GM08714 (cell line): ENCODE measurements around the gene TIMM44.

Experiments
- H3K4me3 ChIP-seq: fragments of 200-500 bp; sonication (Bioruptor generic); 2 replicates; pipeline ENCODE4 v1.5.1; 2014; ENCODE audit warnings: mild to moderate bottlenecking, low read length, inconsistent platforms
- ZNF274 ChIP-seq: IDR thresholded peaks from 2 replicates; pipeline ENCODE4 v1.6.1; 2012; ENCODE audit warnings: mild to moderate bottlenecking, low read depth, low read length

Gene TIMM44, protein sequence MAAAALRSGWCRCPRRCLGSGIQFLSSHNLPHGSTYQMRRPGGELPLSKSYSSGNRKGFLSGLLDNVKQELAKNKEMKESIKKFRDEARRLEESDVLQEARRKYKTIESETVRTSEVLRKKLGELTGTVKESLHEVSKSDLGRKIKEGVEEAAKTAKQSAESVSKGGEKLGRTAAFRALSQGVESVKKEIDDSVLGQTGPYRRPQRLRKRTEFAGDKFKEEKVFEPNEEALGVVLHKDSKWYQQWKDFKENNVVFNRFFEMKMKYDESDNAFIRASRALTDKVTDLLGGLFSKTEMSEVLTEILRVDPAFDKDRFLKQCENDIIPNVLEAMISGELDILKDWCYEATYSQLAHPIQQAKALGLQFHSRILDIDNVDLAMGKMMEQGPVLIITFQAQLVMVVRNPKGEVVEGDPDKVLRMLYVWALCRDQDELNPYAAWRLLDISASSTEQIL

GRCh38 chr19:7943444-7944176 is at the start of gene TIMM44:
TIMM44 (minus strand) TSS chr19:7943666; CDS start chr19:7943651, 15 bp downstream.
- TF ChIP-seq ZNF274: no peak
- peak within 1 kb of the TSS; percentile 95 for H3K4me3 ChIP-seq

GRCh38 chr19:7992575-7992974 is 49.1 kb upstream of the TIMM44 start:
- no peak for TF ChIP-seq ZNF274
- H3K4me3 ChIP-seq: no peak overlapping the region

- no peak for TF ChIP-seq ZNF274
These were observed 45.7 kb upstream of the TIMM44 start for GRCh38 chr19:7989071-7989575.

DNA sequence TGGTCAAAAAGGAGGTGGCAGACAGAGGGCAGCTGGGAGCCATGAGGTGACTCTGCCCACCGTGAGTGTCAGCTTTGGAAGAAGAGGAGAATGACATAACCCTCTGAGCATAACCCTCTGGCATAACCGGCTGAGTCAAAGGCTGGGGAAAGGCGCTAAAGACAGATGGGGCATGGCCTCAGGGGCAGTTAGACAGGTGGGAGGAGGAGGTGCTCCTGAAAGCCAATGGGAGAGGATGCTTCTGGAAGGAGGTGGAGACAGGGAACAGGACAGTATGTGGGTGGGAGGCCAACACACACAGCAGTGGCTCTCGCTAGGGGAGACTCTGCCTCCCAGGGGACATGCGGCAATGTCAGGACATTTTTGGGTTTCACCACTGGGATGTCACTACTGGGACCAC is 44.8 kb upstream of the TIMM44 start:
- no peak for TF ChIP-seq ZNF274
- no peak overlapping the region for H3K4me3 ChIP-seq

More at GRCh38 chr19:7989071-7989575, 45.7 kb upstream of the TIMM44 start:
- no peak overlapping the region for H3K4me3 ChIP-seq

DNA sequence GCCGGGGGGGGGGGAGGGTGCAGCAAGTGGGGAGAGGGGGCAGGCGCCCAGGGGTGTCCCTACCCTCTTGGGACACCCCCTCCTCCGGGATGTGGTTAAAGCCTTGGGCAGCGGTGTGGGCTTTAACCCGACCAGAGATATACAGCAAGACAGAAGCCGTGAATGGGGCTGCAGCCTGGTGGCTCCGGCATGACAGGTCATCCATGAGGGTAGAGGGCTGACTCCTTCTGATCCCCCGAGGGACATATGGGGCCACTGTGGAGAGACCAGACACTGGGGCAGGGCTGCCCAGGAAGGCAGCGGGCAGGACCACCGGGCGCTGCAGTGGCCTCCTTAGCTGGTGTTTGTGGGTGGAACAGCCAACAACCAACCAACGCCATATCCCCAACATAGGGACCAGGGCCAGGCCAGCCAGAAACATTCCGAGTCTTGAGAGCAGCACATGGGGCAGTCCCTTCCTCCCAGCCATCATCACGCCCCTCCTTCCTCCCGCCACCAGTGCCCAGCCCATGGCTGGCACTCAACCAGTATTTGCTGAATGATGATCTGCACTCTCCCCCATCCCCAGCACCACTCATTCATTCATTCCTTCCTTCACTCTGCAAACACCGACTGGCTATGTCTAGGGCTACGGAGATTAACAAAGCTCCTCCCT is 43.8 kb upstream of the TIMM44 start:
- H3K4me3 ChIP-seq: no peak overlapping the region
- no peak for TF ChIP-seq ZNF274

DNA sequence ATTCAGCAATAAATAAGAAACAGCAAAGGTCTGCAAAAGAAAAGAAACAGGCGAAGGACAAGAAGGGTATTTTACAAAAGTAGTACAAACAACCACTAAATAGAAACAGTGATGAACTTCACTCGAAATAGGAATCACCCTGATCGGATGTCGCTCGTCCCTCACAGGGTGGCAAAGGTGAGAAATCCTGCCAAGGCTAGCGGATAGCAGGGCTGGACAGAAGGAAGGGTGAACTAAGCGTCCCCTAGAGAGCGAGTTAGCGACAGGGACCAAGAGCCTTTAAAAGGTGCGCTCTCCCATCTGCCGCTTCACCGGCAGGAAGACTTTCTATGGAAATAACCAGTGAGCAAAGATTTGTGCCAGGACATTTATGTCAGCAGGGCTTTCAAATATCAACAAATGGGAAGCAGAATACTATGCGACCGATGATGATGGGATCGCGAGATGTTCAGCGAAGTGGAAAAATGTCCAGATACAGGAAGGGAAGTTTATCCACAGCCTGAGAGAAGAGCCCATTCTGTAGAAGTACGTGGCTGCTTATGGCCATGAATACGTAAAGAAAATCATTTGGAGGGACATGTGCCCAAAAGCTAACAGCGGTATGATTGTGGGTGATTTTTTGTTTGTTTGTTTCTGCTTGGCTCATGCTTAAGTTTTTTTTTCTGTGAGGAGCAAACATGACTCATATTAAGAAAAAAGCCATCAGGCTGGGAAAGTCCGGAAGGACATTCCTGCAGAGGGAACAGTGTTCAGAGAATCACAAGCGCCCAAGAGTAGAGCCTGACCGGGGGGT is 43.1 kb upstream of the TIMM44 start:
- TF ChIP-seq ZNF274: no peak
- H3K4me3 ChIP-seq: no peak overlapping the region

DNA sequence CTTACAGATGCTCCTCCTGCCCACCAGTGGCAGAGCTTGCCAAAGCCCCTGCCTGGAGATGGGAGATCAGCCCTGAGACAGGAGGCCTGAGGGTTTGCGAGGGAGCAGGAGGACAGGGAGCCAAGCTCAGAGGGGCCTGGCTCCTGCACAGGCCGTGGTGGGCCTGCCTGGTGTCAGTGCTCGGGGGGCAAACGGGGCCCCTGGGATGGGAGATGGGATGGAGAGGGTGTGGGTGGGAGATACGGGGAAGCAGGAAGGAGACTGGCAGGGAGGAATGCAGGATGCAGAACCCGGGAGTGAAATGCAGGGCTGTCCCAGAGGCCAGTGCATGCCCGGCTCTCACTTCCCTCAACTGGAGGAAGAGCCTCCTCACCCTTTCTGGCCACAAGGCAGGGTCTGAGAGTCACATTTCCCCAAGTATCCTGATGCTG is 42.0 kb upstream of the TIMM44 start:
- no peak overlapping the region for H3K4me3 ChIP-seq
- TF ChIP-seq ZNF274: no peak

GRCh38 chr19:7983995-7984837 is 40.8 kb upstream of the TIMM44 start:
- H3K4me3 ChIP-seq: no peak overlapping the region
- no peak for TF ChIP-seq ZNF274

DNA sequence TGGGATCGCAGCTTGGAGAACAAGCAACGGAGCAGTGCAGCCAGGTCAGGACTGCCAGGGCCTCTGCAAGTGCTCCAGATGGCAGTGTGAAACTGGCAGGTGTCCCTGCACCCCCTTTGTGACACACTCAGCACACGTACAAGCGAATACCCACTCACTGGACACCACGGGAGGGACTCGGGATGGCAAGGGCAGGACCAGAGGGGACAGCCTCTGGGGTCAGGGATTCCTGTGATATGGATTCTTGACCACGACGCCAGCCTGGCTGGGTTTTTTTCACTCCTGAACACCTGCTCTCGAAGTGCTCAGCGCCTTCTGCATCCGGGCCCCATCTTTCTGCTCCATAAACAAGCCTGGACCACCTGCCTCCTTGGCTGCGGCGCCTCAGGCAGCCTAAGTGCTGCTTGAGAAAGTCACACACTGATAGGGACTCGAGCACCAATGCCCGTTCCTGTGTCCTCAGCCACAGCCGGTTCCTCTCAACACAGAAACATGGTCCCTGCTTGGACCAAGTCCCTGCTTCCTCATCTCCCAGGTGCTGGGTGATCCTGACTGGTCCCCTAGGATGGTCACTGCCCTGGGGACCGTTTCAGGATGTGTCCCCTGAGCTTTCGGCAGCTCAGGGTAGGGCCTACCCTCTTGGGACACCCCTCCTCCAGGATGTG is 40.0 kb upstream of the TIMM44 start:
- no peak overlapping the region for H3K4me3 ChIP-seq
- TF ChIP-seq ZNF274: no peak

DNA sequence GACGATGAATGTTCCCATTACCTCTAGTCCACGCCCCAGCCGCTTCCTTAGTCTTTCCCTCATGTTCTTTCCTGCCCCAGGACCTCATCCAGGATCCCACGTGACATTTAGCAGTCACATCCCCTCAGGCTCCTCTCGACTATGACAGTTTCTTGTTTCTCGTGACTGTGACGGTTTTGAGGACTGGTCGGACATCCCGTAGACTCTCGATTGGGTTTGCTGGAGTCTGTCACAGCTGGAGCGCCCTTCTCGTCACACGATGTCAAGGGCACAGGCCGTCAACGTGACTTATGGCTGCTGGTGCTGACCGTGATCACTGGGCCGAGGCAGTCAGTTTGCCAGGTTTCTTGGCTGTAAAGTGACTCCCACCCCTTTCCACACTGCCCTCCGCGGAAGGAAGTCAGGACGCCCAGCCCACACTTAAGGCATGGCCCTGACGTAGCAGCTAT is 39.2 kb upstream of the TIMM44 start:
- no peak overlapping the region for H3K4me3 ChIP-seq
- no peak for TF ChIP-seq ZNF274

GRCh38 chr19:7982103-7982502 is 38.6 kb upstream of the TIMM44 start:
- TF ChIP-seq ZNF274: no peak
- no peak overlapping the region for H3K4me3 ChIP-seq

GRCh38 chr19:7981661-7982060 is 38.2 kb upstream of the TIMM44 start:
- TF ChIP-seq ZNF274: no peak
- no peak overlapping the region for H3K4me3 ChIP-seq
